Body of pancreas (tissue), 4 donors: Measurements from ENCODE around the gene PLCXD1.
"Not testable (repeated sequence)": the region's sequence is repeated elsewhere in the genome, so short reads cannot be mapped to it uniquely, and the experiment has no call there.

Source experiments
- CTCF ChIP-seq, 7 experiments: fragments of 450-650 bp in 4 of 7; fragments of 200-600 bp in 3 of 7; sonication (generic) in 3 of 7; IDR thresholded peaks; one replicate each; pipeline ENCODE4 v1.5.1; 2016 to 2019; ENCODE audit warnings: antibody characterized with exemption in 7 of 7
- POLR2A ChIP-seq, 3 donors: fragments of 450-650 bp; IDR thresholded peaks; one replicate each; pipeline ENCODE4 v1.6.1; 2016; ENCODE audit warnings: antibody characterized with exemption in 3 of 3, mild to moderate bottlenecking in 2 of 3

- TF ChIP-seq POLR2A, CTCF (IDR thresholded peaks at IDR 0.05): not testable (repeated sequence)
These were observed 25.6 kb downstream of the PLCXD1 start for GRCh38 chrX:306614-307251.
